Hepatocyte (in vitro differentiated cells): ENCODE results near the gene MTG1. TPM values are rescaled to one million over a fixed set of nuclear protein-coding genes. Genes with fewer than 3 reads are reported as not detected.
"Not testable (repeated sequence)": the region's sequence is repeated elsewhere in the genome, so short reads cannot be mapped to it uniquely, and the experiment has no call there.

Experiments used
- DNase-seq: peaks from one replicate; pipeline ENCODE4 v3.0.0-alpha.2; 2016; ENCODE audit warnings: low spot score
- H2AFZ ChIP-seq: fragments of 200-600 bp; sonication (generic); 2 replicates; pipeline ENCODE4 v1.6.0; 2016; ENCODE audit warnings: antibody characterized with exemption, mild to moderate bottlenecking
- H3K27ac ChIP-seq: fragments of 200-600 bp; sonication (generic); 2 replicates; pipeline ENCODE4 v1.5.1; 2016; ENCODE audit warnings: mild to moderate bottlenecking
- H3K27me3 ChIP-seq: fragments of 200-600 bp; sonication (generic); 2 replicates; pipeline ENCODE4 v1.6.1; 2016
- H3K36me3 ChIP-seq: fragments of 200-600 bp; sonication (generic); replicated peaks from 2 replicates; pipeline ENCODE4 v1.5.1; 2016; ENCODE audit warnings: low read depth; ENCODE audit not compliant: insufficient read depth
- H3K4me1 ChIP-seq: fragments of 200-600 bp; sonication (generic); 2 replicates; pipeline ENCODE4 v1.5.1; 2016; ENCODE audit warnings: mild to moderate bottlenecking, moderate library complexity; ENCODE audit not compliant: insufficient read depth
- H3K4me2 ChIP-seq: fragments of 200-600 bp; sonication (generic); 2 replicates; pipeline ENCODE4 v1.6.0; 2016
- H3K4me3 ChIP-seq: fragments of 200-600 bp; sonication (generic); 2 replicates; pipeline ENCODE4 v1.5.1; 2016; ENCODE audit warnings: mild to moderate bottlenecking
- H3K79me2 ChIP-seq: fragments of 200-600 bp; sonication (generic); 2 replicates; pipeline ENCODE4 v1.6.0; 2017; ENCODE audit warnings: mild to moderate bottlenecking
- H3K9me2 ChIP-seq: fragments of 200-600 bp; sonication (generic); replicated peaks from 2 replicates; pipeline ENCODE4 v1.6.0; 2017; ENCODE audit warnings: mild to moderate bottlenecking; ENCODE audit not compliant: insufficient read depth
- H3K9me3 ChIP-seq: fragments of 200-600 bp; sonication (generic); 2 replicates; pipeline ENCODE4 v1.5.1; 2016; ENCODE audit warnings: low read depth, mild to moderate bottlenecking
- H4K20me1 ChIP-seq: fragments of 200-600 bp; sonication (generic); 2 replicates; pipeline ENCODE4 v1.6.0; 2016; ENCODE audit warnings: mild to moderate bottlenecking; ENCODE audit not compliant: insufficient read depth, poor library complexity, severe bottlenecking
- CTCF ChIP-seq: fragments of 200-600 bp; sonication (generic); IDR thresholded peaks from 2 replicates; pipeline ENCODE4 v1.5.1; 2016; ENCODE audit warnings: antibody characterized with exemption, mild to moderate bottlenecking; ENCODE audit not compliant: poor library complexity
- EZH2 ChIP-seq: fragments of 200-600 bp; sonication (generic); IDR thresholded peaks from 2 replicates; pipeline ENCODE4 v1.6.1; 2016; ENCODE audit warnings: antibody characterized with exemption, mild to moderate bottlenecking, borderline replicate concordance
- EZH2phosphoT487 ChIP-seq: fragments of 200-600 bp; sonication (generic); IDR thresholded peaks from one replicate; pipeline ENCODE4 v1.6.1; 2018; ENCODE audit warnings: antibody characterized with exemption, mild to moderate bottlenecking, low read depth, moderate library complexity; ENCODE audit not compliant: unreplicated experiment, severe bottlenecking
- whole genome bisulfite sequencing: methylation state at CpG from one replicate; pipeline ENCODE4 v1.1.6; 2016; ENCODE audit warnings: low lambda C conversion rate; ENCODE audit errors: missing lambda C conversion rate; 5-methylcytosine and 5-hydroxymethylcytosine counted together
- polyA plus RNA-seq: library from polyadenylated mRNA; unstranded; fragments of >200 nt; fragmentation: Nextera tagmentation; extraction: Ambion mirVana; gene quantifications from 2 replicates; pipeline ENCODE4 v1.2.1, GENCODE V29; 2016
- total RNA-seq: library from RNA; depleted of rRNA; stranded (reverse); fragments of >200 nt; gene quantifications from 2 replicates; pipeline ENCODE4 v1.2.3, GENCODE V29; 2014

Gene MTG1
- total and polyA plus RNA-seq, 2 experiments from 2014 or later: 53.2 to 154 TPM

- Histone ChIP-seq H3K4me2 (no peak overlapping the region), H3K4me3 (no peak overlapping the region), H2AFZ (no peak overlapping the region), H4K20me1 (peaks cover 6% of the 10 kb centered on the region), H3K9me2 (no peaks in the 10 kb centered on the region), H3K9me3 (no peaks in the 10 kb centered on the region), H3K4me1 (no peaks in the 10 kb centered on the region), H3K36me3 (no peaks in the 10 kb centered on the region), H3K27ac (no peak overlapping the region), H3K27me3 (no peaks in the 10 kb centered on the region), H3K79me2 (no peaks in the 10 kb centered on the region)
- WGBS: 82% methylated on average over 16 of the region's 16 CpGs
- no peak for DNase-seq
- no peak for TF ChIP-seq EZH2
- TF ChIP-seq EZH2phosphoT487: no peak
- no peak for TF ChIP-seq CTCF
Measured at GRCh38 chr10:133422223-133422806, 28.4 kb downstream of the MTG1 start.

GRCh38 chr10:133422807-133423771, 29.1 kb downstream of the MTG1 start:
- Histone ChIP-seq H2AFZ (no peak overlapping the region), H3K27me3 (no peaks in the 10 kb centered on the region), H3K27ac (no peak overlapping the region), H3K9me2 (no peaks in the 10 kb centered on the region), H3K9me3 (no peaks in the 10 kb centered on the region), H3K79me2 (no peaks in the 10 kb centered on the region), H3K36me3 (no peaks in the 10 kb centered on the region), H4K20me1 (peaks cover 6% of the 10 kb centered on the region), H3K4me3 (no peak overlapping the region), H3K4me1 (no peaks in the 10 kb centered on the region), H3K4me2 (peak overlapping the region; percentile 70)
- WGBS: 33% methylated on average over 42 of the region's 88 CpGs
- DNase-seq: peak; percentile 13
- no peak for TF ChIP-seq CTCF
- TF ChIP-seq EZH2: no peak
- no peak for TF ChIP-seq EZH2phosphoT487

- H3K4me3 ChIP-seq, H3K79me2 ChIP-seq, H3K4me1 ChIP-seq, H3K9me3 ChIP-seq, H4K20me1 ChIP-seq, H2AFZ ChIP-seq, H3K27ac ChIP-seq, DNase-seq, H3K36me3 ChIP-seq, H3K27me3 ChIP-seq, H3K9me2 ChIP-seq, H3K4me2 ChIP-seq: not testable (repeated sequence)
- WGBS: no CpG with 5 or more reads among the region's 46 CpGs
Measured at GRCh38 chr10:133424102-133424501, 30.1 kb downstream of the MTG1 start.

- not testable (repeated sequence) for H2AFZ ChIP-seq, H3K27me3 ChIP-seq, H3K4me1 ChIP-seq, H3K79me2 ChIP-seq, H3K4me3 ChIP-seq, DNase-seq, H3K9me3 ChIP-seq, H3K27ac ChIP-seq, H3K9me2 ChIP-seq, H3K36me3 ChIP-seq, H4K20me1 ChIP-seq
- no CpG with 5 or more reads among the region's 37 CpGs for WGBS
- H3K4me2 ChIP-seq: peak within 1 kb of the TSS; percentile 70
Measured at GRCh38 chr10:133424601-133425000, 30.6 kb downstream of the MTG1 start, which contains the start of gene SPRN. SPRN (minus strand) TSS chr10:133424625; CDS start chr10:133423681, 944 bp downstream.

- not testable (repeated sequence) for H3K4me3 ChIP-seq, H3K36me3 ChIP-seq, H3K4me1 ChIP-seq, DNase-seq, H4K20me1 ChIP-seq, H3K9me2 ChIP-seq, H3K27ac ChIP-seq, H2AFZ ChIP-seq, H3K9me3 ChIP-seq, H3K79me2 ChIP-seq, H3K27me3 ChIP-seq, H3K4me2 ChIP-seq
- WGBS: 86% methylated on average over 4 of the region's 4 CpGs
Measured at GRCh38 chr10:133429571-133429970, 35.6 kb downstream of the MTG1 start.

GRCh38 chr10:133431888-133432613, 38.1 kb downstream of the MTG1 start:
- H3K4me1 ChIP-seq, H3K4me2 ChIP-seq, H2AFZ ChIP-seq, H3K36me3 ChIP-seq, H3K27me3 ChIP-seq, H3K79me2 ChIP-seq, H3K9me2 ChIP-seq, H3K4me3 ChIP-seq, H3K9me3 ChIP-seq, H4K20me1 ChIP-seq, DNase-seq, H3K27ac ChIP-seq: not testable (repeated sequence)
- 76% methylated on average over 8 of the region's 9 CpGs for WGBS
